SKM-1 (cell line): ENCODE results near the gene AFAP1.
A peak's percentile ranks its signal among the peaks of the same experiment; 100 is the strongest.

Source experiments
- DNase-seq: peaks from one replicate; lab custom pipeline; 2025; ENCODE audit not compliant: unreplicated experiment; lab: John Stamatoyannopoulos, UW

The AFAP1 gene

DNA sequence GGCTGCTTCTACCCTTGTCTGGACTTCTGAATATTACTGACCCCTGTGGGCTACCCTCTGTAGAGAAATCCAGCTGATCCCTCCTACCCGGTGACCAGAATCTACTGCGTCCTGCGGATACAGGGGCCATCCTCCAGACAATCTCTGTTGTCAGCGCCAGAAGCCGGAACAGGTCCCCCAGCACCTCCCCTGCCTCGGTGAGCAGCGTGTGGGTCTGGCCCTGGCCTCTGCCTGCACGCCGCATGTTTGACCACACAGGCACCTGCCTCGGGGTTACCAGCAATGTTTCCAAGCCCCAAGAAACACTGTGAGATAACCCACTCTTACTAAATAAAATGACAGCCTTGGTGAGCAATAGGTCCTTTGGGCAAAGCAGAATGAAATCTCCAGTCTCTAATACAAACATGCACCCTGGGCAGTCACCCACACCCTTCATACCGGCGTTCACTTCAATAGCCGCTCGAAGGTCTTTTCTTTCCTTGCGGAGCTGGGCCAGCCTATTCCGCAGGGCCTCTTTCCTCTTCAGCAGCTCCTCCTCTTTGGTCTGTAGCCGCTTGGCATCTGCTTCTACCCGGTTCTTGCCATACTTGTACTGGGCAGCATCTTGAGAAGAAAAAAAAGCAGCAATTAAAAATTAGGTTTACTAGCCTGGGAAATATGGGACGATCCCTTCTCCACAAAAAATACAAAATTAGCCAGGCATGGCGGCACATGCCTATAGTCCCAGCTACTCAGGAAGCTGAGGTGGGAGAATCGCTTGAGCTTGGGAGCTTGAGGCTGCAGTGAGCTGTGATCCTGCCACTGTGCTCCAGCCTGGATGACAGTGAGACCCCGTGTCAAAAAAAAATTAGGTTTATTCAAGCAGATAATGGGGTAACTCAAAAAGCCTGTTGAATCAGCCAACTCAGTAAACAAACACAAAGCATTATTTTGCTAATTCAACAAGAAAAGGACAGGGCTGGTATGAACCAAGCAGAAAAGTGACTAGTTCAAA is 165.1 kb downstream of the AFAP1 start:
- DNase-seq, result no peak

- no peak for DNase-seq
These were observed 166.1 kb downstream of the AFAP1 start for GRCh38 chr4:7773401-7774180.

DNA sequence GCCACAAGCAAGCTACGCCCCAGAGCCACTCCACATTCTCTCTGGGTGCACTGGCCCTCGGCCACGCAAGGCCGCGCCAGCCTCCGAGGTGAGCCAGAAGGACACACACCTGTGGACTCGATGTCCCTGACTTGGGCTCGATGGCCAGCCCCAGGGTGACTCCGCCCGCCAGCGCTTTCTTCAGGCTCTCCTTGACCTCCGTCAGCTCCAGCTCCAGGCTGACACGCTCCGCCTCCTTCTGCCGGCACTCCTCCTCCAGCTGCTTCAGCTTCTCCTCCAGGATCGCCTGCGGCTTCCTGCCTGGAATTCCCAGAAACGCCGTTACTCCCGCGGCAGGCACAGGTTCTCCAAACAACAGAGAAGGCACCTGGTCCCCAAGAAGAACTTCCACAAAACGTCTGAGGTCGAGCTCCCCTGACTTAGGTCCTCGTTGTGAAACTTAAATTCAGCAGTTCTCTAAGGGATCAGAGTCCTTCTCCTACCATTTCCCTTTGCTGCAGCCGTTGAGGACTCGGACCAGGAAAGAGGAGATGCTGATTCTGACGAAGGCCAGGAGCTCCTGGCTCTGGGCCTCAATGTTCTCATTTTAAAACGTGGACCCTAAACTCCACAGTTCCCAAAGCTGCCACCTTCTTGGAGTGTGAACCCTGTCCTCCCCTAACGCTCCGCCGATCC is 166.8 kb downstream of the AFAP1 start:
- no peak for DNase-seq

DNA sequence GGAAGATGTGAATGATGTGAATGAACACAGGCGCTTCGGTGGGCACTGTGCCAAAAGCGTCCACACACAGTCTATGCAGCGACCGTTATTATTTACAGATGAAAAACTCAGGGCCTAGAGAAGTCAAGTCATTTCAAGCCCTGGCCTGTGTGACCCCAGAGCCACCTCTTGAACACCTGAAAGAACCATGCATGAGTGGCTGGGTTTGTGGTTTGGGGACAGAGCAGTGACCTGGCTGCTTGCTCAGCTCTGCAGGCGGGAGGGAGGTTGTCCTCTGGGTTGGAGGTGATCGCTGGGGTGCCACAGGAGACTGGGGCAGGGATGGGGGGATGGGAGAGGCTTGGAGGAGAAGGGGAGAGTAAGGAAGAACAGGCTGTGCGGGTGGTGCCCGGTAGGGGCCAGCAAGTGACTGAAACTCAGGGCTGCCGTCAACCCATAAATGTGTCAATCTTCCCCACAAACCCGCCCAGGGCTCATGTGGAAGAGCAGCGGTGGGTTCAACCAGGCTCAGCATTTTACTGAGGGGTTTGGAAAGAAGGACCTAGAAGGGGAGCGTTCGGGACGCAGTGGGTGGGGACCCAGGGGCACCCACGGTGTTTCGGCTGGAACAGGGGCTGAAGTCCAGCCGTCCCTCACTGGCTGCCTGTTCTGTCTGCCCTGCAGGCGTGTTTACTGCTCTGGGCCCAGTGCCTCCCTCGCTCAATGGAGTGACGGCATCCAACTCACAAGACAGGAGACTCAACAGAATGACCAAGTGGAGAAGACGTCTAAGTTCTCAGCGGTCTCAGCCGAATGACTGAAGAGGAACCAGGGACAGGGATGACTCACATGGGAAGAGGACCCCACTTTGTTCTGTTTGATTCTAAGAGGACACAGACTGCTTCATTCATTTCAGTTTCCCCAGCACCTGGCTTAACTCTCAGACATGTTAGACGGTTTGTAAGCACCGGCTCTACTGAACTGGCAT is 167.8 kb downstream of the AFAP1 start:
- no peak for DNase-seq

DNA sequence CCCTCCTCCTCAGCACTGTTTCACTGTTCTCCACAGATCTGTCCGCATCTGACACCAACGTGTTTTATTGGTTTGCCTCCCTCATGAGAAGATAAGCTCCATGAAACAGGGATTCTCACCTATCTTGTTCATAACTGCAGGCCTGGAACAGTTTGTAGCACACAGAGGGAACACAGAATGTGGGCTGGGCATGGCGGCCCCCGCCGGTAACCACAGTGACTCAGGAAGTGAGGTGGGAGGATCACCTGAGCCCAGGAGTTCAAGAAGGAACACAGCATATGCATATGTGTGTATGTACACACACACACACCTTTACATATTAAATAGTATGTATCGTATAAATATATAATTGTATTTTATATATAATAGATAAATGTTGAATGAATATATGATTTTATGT is 168.6 kb downstream of the AFAP1 start:
- no peak for DNase-seq

GRCh38 chr4:7770224-7771050 is 169.2 kb downstream of the AFAP1 start:
- peak; percentile 14 for DNase-seq

- DNase-seq, result no peak
These were observed 170.1 kb downstream of the AFAP1 start for GRCh38 chr4:7769396-7770223.

DNA sequence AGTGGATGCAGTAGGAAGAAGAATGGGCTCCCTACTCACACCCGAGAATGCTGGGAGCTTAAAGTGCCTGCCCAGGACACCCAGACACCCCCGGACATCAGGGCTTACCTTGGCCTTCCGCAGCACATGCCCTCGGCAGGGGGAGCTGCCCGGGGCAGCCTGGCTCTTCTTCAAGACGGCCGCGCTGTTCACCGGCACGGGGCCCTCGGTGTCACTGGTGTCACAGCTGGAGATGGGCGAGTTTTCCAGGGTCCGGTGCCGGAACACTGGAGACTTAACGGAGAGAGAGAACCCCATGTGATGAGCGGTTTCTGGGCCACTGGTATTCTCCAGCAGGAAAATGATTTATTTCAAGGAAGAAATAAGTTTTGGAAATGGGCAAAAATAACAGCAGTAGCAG is 170.9 kb downstream of the AFAP1 start:
- DNase-seq, result no peak

DNA sequence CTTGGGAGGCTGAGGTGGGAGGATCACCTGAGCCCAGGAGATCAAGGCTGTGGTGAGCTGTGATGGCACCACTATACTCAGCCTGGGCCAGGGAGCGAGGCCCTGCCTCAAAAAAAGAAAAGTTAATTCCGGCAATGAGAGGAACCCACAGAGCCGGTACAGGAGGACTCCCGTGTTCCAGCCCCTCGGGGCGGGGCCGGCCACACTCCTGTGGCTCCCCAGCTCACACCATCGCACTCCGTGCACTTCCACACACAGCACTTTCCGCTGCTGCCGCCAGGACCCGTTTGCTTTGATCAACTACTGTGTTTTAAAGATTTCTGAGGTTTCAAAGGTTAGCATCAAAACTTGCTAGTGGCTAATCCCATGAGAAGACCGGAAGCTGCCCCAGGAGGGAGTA is 171.7 kb downstream of the AFAP1 start:
- DNase-seq, result no peak

DNA sequence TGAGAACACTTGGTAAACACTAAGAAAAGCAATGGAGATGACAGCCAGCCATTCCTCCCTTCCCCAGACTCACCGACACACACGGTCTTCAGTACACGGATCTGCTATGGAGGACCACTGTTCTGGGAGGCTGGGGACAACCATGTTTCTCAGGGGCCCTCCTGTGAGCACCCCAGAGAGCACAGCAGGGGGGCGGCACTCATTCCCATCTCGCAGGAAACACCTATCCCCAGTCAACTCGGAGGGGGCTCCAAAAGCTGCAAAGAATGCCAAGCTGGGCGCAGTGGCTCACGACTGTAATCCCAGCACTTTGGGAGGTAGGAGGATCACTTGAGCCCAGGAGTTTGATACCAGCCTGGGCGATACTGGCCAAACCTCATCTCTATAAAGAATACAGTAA is 172.1 kb downstream of the AFAP1 start:
- DNase-seq, result no peak

DNA sequence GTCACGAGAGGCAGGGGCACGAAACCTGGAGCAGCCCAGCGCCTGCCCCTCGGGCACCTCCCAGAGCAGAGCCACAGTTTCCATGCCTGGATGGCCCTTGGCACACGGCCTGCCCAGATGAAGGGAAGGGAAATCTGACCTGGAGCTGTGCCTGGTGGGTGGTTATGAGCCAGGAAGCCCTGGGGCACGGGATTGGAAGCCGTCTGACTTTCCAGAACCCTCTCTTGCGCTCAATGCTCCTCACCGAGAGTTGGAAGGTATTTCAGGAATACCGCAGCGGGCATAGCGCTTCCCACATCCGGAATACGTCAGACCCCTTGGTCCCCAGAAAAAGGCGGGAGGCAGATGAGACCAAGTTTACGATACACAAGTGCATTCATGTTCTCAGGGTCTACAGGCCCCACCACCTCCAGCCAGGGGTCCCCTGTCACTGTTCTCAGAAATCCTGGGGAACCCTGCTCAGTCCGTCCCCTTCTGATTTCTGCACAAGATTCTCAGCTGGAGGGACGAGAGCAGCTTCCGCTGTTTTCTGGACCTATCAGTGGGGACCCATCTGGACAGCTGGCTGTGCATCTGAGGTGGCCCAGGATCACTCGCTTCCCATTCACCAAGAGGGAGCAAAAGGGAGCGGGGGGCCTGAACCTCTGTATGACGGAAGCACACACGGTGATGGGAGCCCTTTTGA is 172.9 kb downstream of the AFAP1 start:
- DNase-seq, result no peak

- no peak for DNase-seq
These were observed 173.6 kb downstream of the AFAP1 start for GRCh38 chr4:7766086-7766485.

- DNase-seq, result no peak
These were observed 174.0 kb downstream of the AFAP1 start for GRCh38 chr4:7765666-7766065.

DNA sequence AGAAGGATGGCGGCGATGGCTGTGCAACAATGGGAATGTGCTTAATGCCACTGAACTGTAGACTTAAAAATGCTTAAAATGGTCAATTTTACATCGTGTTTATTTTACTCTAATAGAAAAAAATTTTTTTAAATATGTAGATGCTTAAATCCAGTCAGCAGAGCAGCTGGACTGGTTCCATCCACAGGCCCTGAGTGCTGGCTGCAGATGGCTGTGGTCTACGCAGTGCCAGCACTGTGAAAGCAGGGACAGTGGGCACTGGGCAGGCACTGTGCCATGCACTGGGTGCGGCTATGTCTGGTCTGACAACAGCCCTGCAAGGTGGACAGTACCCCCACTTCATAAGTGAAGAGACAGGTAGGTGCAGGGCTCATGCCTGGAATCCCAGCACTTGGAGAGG is 175.2 kb downstream of the AFAP1 start:
- no peak for DNase-seq

DNA sequence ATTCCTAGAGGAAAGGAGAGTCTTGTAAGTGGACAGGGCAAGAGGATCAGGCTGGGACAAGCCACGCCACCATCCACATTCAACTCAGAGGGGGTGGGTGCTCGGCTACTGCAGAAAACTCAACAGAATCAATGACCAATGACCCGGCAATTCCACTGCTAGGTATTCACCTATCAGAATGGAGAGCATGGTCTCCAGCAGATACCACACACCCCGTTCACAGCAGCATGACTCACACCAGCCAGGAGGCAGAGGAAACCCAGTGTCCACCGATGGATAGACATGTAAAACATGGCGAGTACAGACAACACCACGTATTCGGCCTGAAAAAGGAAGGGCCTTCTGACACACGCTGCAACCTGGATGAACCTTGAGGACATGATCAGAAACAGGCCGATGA is 175.9 kb downstream of the AFAP1 start:
- DNase-seq, result no peak

DNA sequence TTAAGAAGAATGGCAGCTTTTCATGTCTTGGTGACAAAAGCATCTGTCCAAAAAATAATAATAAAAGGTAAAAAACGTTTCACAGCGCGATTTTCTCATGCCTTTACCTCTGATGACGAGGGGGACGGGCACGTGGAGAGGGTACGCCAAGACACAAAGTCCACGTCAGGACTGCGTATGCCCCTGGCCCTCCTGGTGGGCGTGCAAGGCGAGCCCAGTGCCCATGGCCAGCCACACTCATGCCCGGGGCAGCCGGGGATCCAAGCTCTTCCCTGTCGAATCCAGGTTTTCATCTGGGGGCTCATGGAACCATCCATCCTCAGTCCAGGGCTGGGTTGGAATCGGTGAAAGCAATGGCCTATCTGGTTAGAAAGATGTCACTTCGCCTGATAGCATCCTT is 176.6 kb downstream of the AFAP1 start:
- DNase-seq, result no peak

- DNase-seq, result no peak
These were observed 177.2 kb downstream of the AFAP1 start for GRCh38 chr4:7762376-7763030.

GRCh38 chr4:7761720-7762119 is 177.9 kb downstream of the AFAP1 start:
- DNase-seq, result peak; percentile 54
